HPDE6-E6E7 (cell line): ENCODE data around the gene TFRC.
"Not testable (repeated sequence)": the region's sequence is repeated elsewhere in the genome, so short reads cannot be mapped to it uniquely, and the experiment has no call there.

Source experiments
- DNase-seq: peaks from one replicate; pipeline ENCODE4 v3.0.0; 2011; ENCODE audit warnings: missing footprints; ENCODE audit errors: extremely low spot score

The TFRC gene

DNA sequence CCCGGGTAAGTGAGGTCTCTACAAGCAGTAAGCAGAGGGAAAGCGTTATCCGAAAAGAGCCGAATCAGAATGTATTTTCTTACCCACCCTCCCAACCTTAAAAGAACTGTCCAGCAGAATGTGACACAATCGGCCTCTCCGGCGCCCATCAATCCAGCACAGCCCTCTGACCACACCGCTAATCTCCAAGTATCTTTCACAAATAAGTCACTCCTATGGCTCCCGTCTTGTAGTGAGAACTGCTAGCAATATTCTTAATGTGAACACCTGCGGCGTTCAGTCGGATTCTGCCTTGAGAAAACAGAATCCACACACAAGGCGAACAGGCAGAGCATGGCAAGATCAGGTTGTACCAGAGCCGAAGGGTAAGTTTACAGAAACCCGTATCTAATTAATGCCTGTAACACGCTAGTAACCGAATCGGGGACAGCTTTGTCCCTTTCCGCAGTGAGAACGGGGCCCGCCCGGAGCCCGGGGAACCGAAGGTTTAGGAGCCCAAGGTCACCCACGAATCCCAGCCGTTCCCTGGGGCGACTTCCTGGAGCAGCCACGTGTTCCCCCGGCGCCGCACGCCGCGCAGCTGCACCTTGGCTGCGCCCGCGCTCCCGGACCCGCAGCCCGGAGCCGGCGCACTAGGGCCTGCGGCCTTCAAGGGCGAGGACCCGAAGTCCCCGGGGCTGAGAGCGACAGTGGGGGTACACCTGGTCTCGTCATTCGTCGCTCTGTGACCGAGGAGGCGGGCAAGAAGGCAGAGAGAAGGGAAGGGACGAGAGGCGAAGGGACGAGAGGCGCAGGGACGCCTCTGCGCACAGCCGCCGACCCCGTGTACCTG lies 672 bp downstream of the TFRC start:
- DNase-seq, result peak; percentile 51

DNA sequence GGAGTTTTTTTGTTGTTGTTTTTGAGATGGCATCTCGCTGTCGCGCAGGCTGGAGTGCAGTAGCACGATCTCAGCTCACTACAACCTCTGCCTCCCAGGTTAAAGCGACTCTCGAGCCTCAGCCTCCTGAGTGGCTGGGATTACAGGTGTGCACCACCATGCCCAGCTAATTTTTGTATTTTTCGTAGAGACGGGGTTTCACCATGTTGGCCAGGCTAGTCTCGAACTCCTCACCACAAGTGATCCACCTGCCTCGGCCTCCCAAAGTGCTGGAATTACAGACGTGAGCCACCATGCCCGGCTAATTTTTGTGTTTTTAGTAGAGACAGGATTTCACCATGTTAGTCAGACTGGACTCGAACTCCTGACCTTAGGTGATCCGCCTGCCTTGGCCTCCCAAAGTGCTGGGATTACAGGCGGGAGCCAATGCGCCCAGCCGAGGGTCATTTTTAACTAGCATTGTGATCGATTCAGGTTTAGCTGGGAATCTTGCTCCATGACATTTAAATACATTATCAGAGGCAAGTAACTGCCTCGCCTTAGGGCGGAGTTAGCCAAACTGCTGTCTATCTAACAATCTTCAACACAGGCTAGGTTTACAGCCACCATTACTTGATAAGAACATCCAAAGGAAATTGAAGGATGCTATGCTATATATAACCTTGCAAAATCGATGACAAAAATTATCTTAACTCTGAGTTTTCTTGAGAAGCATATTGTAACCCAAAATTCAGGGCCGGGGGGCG lies 1.6 kb downstream of the TFRC start:
- DNase-seq, result not testable (repeated sequence)

- no peak for DNase-seq
Observed at GRCh38 chr3:196079682-196080081, 2.2 kb downstream of the TFRC start.

- DNase-seq, result no peak
Observed at GRCh38 chr3:196075013-196075412, 6.9 kb downstream of the TFRC start.

DNA sequence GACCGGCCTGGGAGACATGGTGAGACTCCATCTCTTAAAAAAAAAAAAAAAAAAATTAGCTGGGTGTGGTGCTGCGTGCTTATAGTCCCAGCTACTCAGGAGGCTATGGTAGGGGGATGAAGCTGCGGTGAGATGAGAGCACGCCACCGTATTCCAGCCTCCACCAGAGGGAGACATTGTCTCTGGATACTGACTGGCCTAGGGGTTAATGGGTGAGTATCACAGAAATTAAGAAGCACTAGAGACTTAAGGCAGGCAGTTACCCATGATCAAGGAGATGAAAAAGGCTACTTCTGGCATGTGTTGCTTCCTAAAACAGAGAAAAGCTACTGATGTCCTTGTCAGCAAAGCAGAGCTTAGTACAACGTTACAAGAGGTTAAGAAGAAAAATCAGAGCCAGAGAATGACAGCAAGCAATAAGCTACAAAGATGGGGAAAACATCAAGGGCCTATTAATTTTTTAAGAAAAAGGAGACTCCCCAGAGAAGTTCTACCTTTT lies 8.6 kb downstream of the TFRC start:
- peak; percentile 45 for DNase-seq

DNA sequence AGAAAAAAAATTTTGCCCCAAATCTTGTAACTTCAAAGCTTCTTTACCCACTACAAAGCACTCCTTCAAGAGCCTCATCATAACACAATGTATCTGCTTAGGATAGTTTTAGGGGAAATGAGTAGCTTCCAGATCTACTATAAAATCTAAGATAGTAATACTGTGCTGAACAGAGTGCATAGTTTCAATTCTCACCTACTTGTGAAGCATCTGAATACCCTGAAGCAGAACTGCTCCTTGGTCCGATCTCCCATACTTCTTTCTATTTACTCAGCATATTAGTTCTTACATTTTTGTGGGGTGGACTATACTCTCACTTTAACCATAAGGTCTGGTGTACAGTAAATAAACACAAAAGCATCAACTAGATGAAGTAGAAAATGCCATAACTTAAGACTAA lies 9.6 kb downstream of the TFRC start:
- DNase-seq, result no peak

- not testable (repeated sequence) for DNase-seq
Observed at GRCh38 chr3:196068812-196069211, 13.1 kb downstream of the TFRC start.

DNA sequence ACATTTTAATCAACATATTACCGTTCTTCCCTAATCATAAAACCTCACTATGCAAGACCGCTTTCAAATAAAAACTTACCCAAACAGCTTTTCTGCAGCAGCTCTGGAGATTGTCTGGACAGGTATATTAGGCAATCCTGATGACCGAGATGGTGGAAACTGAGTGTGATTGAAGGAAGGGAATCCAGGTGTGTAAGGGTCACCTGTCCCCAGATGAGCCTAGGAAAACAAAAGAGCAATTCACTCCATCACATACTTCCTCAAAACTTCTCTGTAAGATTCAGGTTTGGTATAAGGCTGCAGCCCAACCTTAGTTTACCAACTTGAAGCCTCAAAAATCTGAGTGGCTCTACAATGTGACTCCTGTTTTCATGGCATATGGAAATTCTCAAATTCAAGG lies 14.5 kb downstream of the TFRC start:
- DNase-seq, result no peak

DNA sequence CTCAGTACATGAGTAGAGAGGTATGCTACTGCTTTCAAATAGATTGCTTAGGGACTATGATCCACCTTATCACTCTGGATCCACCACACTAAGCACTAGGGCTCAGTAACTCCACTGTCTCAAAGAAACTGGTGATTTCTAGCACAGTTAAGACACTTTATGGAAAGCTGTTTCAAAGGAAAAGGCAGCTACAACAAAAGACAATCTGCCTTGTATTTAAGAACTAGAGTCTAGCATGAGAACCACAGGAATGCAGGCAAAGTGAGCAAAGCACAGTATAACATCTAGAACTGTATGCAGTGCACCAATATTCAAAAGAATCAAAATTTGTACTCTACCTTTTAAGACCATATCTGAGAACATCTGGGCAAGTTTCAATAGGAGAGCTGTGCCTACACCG lies 17.9 kb downstream of the TFRC start:
- DNase-seq, result no peak

DNA sequence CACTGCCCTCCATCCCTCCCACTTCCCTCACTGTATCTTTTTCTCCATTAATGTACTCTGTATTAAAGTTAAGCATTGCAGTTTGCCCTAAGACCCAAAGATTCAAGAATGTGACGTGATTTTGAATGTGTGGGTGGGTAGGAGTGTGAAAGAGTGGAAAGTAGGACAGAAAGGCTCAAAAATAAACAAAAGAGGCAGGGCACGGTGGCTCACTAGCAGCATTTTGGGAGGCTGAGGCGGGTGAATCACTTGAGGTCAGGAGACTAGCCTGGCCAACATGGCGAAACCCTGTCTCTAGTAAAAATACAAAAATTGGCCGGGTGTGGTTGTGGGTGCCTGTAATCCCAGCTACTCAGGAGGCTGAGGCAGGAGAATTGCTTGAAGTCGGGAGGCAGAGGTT lies 18.4 kb downstream of the TFRC start:
- DNase-seq, result no peak

DNA sequence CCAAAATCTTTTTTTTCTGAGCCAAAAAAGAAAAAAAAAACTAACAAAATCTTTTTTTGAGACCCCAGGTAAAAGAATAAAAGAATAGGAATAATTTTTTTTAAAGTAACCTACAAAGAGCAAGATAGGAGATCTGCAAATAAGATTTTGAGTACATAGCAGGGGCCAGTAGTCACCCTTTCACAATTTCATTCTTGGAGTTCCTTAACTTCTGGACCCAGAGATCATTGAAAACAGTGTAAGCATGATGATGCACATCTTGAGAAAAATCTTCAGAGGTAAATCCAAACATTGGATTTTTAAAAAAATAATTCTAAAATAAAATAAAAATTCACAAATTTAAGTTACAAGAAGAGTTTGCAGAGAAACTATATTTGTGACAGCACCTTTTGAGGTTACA lies 18.8 kb downstream of the TFRC start:
- no peak for DNase-seq

DNA sequence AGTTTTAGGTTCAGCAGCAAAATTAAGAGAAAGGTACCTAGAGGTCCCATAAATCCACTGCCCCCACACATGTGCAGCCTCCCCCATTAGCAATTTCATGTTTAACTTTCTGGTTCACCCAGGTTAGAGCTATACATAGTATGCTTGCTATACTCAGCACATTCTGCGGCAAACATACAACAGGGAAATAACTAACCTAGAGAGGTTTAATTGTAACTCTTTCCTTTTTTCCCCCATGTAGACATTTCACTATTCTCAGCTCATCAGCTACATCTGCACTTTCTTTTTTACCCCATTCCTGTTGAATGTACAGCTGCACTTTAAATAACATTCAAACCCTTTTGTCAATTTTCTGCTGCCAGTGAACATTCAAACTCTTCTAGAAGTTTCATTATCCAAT lies 21.1 kb downstream of the TFRC start:
- DNase-seq, result no peak

DNA sequence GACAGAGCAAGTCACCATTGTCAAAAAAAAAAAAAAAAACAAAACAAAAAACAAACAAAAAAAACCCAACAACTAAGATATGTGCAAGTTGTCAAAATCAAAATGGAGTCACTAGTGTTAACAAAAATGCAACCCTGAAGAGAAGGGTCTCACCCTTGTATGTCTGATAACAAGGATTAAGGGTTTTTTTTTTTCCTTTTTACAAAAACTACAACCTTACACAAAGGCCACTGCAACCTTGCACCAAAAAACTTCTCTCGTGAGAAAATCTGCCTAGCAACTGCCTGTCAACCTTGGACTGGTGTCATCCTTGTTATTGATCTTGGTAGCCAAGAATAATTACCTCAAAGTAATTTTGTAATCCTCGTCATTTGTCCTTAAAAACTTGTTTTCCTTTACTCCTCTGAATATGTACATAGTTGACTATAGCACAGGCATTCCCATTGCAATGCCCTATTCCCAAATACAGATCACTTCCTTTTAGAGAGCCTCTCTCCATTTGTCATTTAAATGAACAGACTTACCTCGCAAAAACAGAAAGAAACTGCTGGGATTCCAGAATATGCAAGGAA lies 24.0 kb downstream of the TFRC start:
- no peak for DNase-seq

DNA sequence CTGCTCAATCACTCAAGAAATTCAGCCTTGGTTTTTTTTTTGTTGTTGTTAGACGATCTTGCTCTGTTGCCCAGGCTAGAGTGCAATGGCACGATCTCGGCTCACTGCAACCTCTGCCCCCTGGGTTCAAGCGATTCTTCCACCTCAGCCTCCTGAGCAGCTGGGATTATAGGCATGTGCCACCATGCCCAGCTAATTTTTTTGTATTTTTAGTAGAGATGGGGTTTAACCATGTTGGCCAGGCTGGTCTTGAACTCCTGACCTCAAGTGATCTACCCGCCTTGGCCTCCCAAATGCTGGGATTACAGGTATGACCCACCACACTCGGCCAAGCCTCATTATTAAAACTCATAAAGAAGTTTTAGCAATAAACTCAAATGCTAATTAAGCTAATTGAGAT lies 25.5 kb downstream of the TFRC start:
- DNase-seq, result not testable (repeated sequence)

DNA sequence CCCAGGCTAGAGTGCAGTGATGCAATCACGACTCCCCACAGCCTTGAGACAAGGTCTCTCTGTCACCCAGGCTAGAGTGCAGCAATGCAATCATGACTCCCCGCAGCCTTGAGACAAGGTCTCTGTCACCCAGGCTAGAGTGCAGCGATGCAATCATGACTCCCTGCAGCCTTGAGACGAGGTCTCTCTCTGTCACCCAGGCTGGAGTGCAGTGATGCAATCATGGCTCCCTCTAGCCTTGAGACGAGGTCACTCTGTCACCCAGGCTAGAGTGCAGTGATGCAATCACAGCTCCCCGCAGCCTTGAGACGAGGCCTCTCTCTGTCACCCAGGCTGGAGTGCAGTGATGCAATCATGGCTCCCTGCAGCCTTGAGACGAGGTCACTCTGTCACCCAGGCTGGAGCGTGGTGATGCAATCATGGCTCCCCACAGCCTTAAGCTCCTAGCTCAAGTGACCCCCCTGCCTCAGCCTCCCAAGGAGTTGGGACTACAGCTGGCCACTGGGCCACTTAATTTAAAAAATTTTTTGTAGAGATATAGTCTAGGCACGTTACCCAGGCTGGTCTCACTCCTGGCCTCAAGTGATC lies 26.1 kb downstream of the TFRC start:
- DNase-seq, result no peak

- DNase-seq, result no peak
Observed at GRCh38 chr3:196055240-196055639, 26.6 kb downstream of the TFRC start.

DNA sequence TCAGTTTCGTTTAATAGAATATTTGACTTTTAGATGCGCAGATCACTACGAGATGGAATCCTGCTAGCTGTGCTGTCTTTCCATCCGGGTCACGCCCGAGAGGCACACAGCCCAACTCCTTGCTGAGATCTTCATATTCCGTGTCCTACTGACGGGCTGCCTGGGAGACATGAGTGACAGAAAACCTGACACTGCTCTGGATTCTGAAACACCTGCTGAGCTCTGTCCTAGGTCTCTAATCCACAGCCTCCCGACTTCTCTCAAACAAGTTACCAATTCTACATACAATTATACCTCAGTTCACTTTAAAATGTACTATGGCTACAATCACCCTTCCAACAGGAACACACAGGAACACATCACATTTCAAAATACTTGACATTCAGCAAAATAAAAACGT lies 27.2 kb downstream of the TFRC start:
- DNase-seq, result no peak

GRCh38 chr3:196053487-196053886 lies 28.4 kb downstream of the TFRC start:
- no peak for DNase-seq

DNA sequence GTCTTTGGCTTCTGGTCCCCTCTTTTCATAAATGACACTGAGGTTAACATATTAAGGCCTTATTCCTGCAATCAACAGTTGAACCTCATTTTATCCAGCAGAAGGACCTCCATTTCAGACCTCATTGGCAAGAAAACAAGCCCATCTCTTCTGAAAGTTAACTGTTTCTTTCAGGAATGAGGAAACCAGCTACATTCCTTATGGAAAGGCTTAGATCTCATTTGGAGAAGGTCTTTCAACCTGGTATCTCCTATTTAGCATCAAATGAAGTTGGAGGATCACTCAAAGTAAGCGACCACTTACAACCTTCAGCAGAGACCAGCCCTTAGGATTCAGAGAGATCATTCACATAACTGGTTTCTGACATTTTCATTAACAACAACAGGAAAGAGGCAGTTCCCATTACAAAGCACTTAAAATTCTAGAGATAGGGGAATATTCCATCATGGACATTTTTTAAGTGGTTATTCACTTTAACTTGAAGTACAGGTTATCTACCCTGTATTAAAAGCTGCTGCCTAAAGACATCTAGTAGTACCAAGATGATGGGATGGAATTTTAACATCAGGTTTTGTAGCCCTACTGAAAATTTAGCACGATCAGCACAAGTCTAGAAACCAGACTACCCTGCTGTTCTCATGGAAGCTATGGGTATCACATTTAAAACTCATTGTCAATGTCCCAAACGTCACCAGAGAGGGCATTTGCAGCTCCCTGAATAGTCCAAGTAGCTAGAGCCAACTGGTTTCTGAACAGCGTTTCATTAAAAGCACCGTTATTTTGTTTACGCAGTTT lies 30.4 kb downstream of the TFRC start:
- DNase-seq, result no peak

DNA sequence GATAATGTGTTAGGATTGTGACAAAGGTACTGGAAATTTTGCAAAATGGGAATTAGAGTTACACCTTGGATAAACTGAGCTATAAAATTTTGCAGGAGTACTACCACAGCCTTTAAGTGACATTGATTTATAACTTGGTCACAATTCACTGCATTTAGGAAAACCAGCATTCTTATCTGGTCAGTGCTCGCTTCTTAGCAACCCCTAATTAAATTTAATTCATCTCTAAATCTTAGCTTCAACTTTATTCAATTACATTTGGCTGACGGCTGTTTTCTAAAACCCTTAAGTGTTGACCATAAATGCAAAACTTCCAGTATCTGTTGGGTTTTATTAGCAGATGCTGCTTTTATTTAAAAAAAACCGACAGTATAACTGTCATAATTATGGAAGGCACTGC lies 31.3 kb downstream of the TFRC start:
- no peak for DNase-seq

DNA sequence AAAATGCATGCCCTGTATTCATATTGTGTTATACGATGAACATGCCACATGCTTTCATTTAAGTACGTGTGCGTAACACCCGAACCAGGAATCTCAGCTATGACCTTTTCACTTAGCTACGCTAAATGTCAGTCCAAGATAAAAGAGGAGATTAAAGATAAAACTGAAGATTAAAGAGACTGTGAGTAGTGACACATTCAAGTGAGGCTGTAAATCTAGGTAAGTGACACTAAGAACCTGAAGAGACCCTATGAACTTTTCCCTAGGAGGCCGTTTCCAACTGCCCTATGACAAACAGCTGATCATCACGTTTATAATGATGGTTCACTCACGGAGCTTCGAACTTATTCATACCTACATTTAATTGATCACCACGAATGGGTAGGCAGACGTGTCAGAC lies 32.2 kb downstream of the TFRC start:
- no peak for DNase-seq
